ENCODE measurements around the gene NPM3.

NPM3 gene

DNA sequence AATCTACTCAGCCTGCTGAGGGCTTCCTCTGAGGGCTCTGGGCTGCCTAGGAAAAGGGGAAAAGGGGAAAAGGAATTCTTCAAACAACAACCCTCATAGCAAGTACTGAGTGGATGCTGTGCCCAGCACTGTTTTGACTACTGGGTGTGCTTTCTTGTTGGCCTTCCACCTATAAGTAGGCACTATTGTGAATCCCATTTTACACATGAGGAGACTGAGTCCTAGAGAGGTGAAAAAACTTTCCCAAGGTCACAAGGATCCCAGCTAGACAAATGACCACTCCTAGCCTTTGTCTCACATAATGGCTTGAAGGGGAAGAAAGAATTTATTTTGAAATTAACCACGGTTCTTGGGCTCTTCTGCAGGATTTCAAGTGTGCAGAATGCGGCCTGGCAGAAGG lies 24.4 kb downstream of the NPM3 start:
- no peak for DNase-seq (ENCODE audit: low read depth in 2 of 2)

DNA sequence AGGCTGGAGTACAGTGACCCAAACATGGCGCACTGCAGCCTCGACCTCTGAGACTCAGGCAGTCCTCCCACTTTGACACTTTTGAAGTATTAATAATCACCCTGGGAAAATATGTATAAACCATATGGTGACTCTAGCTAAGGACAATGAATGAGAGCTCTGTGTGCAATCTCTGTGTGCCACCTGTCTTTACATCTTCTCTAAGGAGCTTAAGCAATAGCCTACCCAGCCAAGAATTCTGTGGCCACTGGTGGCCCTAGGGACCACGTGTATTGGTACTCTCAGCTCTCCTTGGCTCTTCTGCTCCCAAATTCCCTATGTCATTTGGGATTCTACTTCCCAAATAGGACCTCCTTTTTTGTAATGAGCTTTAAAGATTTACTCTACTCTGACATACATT lies 31.0 kb downstream of the NPM3 start:
- DNase-seq (ENCODE audit: low read depth in 2 of 2), result no peak

DNA sequence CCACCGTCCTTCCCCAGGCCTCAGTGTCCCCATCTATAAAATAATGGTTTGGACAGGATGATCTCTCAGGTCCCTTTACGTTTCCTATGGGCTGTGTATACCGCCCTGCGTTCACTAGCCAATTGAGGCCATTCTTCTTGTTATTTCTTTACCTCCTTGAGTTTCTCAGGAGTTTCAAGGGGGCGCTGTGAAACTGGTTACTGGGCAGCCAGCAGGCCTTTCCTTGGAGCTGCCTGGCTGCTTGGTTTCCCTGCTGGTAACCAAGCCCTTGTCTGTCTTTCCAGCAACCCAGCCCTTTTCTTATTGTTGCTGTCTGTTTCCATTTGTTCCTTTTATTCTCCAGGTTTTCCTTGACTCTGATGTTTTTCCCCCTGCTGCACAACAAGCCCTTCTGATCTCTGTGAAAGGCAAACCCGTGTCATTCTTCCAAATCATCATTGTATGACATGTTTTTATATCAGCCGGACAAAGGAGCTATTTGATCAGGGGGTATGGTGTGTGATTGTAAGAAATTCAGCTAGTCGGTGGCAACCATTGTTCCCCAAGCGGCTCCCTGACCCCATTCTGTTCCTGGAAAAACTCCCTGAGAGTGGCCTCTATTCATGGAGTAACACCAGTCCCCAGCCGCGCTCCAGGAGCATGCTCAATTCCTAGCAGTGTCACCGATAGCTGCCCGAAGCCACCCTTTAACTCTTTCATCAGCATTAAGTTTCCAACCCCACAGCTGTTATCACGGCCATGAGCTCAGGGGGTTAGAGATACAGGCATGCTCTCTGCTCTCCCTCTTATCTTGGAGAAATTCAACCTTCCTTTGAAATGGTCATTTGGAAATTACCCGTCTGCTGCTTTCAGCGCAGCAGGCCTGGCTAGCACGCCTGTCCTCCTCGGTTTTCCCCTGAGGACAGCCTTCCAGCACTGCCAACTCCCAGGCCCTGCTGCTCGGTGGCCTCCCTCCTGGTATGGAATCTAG lies 33.9 kb downstream of the NPM3 start:
- no peak for DNase-seq (ENCODE audit: low read depth in 2 of 2)

DNA sequence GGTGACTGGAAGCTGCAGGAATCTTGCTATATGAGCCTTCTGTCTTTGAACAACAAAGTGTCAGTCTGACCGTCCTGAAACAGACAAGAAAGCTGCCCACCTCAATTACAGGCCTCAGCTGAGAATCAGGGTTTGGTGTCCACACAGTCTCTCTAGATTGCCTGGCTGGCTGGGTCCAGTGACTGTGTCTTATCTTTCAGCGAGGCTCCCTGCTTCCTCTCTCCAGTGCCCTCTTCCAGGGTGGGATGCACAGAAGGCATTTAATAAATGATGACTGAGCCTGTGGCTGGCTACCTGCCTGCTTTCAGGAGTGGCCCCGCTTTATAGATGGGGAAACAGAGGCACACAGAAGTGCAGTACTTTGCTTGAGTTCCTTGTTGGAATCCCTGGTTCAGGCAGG lies 34.8 kb downstream of the NPM3 start:
- no peak for DNase-seq (ENCODE audit: low read depth in 2 of 2)

DNA sequence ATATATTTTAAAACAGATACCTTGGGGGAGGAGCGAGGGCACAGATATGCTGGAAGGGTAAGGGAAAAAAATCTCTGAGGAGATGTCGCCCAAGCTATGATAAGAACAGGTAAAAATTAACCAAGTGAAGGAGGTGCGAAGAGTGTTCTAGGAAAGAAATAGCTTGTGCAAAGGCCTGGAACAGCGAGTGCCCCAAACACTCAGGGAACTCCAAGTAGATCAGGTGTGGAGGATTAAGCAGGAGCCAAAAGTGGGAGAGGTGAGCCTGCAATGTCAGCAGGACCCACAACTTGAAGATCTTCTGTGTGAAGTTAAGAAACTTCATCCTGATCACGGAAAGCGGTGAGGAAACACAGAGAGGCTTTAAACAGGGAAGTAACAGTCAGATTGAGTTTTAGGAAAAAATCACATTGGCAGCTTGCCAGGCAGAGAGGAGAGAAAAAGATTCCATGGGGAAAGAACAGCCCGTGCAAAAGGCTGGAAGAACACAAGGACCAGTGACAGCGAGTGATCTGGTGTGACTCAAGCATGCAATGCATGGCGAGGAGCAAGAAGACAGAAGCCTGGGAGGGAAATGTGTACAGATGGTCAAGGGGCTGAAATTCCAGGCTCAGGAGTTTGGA lies 38.1 kb downstream of the NPM3 start:
- no peak for DNase-seq (ENCODE audit: low read depth in 2 of 2)

DNA sequence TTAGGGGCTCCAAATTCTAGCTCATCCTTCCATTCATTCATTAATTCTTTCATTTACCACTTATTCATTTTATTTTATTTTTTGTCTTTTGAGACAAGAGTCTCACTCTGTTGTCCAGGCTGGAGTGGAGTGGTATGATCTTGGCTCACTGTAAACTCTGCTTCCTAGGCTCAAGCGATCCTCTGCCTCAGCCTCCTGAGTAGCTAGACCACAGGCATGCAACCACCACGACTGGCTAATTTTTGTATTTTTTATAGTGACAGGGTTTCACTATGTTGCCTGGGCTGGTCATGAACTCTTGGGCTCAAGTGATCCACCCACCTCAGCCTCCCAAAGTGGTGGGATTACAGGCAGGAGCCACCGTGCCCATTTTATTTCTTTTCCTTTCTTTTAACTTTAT lies 39.0 kb downstream of the NPM3 start:
- DNase-seq (ENCODE audit: low read depth in 2 of 2), result no peak

DNA sequence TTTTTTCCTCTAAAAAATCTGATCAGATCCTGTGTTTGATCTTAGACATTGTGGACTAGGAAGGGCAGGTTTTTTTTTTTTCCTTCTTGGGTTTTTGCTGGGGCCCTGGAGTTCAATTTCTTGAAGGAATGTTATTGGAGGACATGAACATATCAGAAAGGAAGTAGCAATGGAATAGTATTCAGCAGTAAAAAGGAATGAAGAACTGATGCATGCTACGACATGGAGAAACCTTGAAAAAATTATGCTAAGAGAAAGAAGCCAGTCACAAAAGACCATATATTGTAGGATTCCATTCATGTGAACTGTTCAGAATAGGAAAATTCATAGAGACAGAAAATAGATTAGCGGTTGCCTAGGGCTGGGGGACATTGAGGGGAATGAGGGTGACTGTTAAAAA lies 41.3 kb downstream of the NPM3 start:
- no peak for DNase-seq (ENCODE audit: low read depth in 2 of 2)

DNA sequence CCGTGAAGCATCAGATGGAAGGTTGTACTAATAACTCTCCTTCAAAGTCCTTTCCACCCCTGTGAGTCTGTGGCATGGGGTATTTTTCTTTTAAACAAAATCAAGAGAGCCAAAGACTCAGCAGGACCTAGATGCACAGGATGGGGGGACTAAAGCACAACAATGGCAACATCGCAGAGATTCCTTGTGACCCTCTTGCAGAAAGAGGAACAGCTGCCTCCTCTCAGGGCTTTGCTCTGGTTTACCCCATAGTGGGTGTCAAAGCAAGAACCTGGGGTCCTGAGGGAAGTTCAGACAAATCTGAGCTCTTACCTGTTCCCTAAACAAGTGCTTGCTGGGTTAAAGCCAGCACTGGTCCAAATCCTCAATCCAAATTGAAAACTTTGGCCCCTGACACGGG lies 46.6 kb downstream of the NPM3 start:
- no peak for DNase-seq (ENCODE audit: low read depth in 2 of 2)

DNA sequence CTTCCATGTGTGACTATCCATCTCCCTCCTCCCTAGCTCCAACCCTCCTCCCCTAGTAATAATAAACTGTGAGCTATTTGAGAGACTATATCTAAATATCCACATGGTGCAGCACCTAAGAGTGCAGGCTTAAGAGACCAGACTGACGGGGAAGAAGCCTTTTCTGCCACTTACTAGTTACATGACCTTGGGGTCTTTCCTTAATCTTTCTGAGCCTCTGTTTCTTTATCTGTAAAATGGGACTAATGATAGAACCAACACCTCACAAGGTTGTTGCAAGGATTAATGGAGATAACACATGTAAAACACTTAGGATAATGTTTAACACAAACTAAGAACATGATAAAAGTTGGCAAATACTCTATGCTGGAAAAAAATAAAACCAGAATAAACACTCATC lies 51.1 kb downstream of the NPM3 start:
- DNase-seq (ENCODE audit: low read depth in 2 of 2), result no peak

All from stimulated activated CD8-positive, alpha-beta memory T cell treated with anti-CD3 and anti-CD28 coated beads, Interleukin-2, amount 100 ng/mL, for 48 hours (primary cell).